AG04450 (cell line): ENCODE data around the gene NSMCE1. TPM values are rescaled to one million over a fixed set of nuclear protein-coding genes. Genes with fewer than 3 reads are reported as not detected.

Source experiments
- CTCF ChIA-PET: fragments of 300-600, 350-600 bp; formaldehyde crosslinking; extraction: SDS; loops from one replicate; lab custom pipeline; 2022; ENCODE audit warnings: antibody characterized with exemption, inconsistent platforms; lab: Charles Lee
- POLR2A ChIA-PET: fragments of 350-600 bp; formaldehyde crosslinking; extraction: SDS; loops from one replicate; lab custom pipeline; 2021; ENCODE audit warnings: antibody characterized with exemption, inconsistent platforms; lab: Yijun Ruan, JAX
- DNase-seq: peaks from one replicate; pipeline ENCODE4 v3.0.0-alpha.2; 2011; ENCODE audit warnings: low read depth, low spot score
- H3K27ac ChIP-seq: one replicate; pipeline ENCODE4 v1.5.1; 2012; ENCODE audit warnings: low read depth, low read length, control low read depth
- H3K27me3 ChIP-seq: one replicate; pipeline ENCODE4 v1.6.0; 2012; ENCODE audit warnings: low read length; ENCODE audit not compliant: control insufficient read depth, insufficient read depth
- H3K4me3 ChIP-seq: 2 replicates; pipeline ENCODE4 v1.5.1; 2011; ENCODE audit warnings: mild to moderate bottlenecking, low read depth, low read length, control low read depth
- H3K9me3 ChIP-seq: 2 replicates; pipeline ENCODE4 v1.5.1; 2012; ENCODE audit warnings: low read length; ENCODE audit not compliant: control insufficient read depth, insufficient read depth
- CTCF ChIP-seq: IDR thresholded peaks from 2 replicates; pipeline ENCODE4 v1.5.1; 2011; ENCODE audit warnings: low read depth, low read length, control low read depth, inconsistent platforms
- polyA plus RNA-seq: library from polyadenylated mRNA; depleted of rRNA; stranded (reverse); fragments of >200 nt; gene quantifications from 2 replicates; pipeline ENCODE4 v1.2.3, GENCODE V29; 2011

The NSMCE1 gene
- polyA plus RNA-seq, 1 experiment: 35.4 TPM

GRCh38 chr16:27242398-27242797 lies 26.2 kb downstream of the NSMCE1 start:
- H3K4me3 ChIP-seq: peak overlapping the region; percentile 44
- no peak for DNase-seq
- POLR2A ChIA-PET: interaction anchor here (0.8 to 3.8 kb wide), 8 partner anchors 13 to 87 kb away, joined by 3 to 18 read pairs (median 4); partner anchors contain the start of gene KDM8

GRCh38 chr16:27241658-27242057 lies 26.9 kb downstream of the NSMCE1 start:
- Histone ChIP-seq H3K4me3 (no peak overlapping the region), H3K27ac (peak overlapping the region; percentile 57), H3K27me3 (no peaks in the 10 kb centered on the region), H3K9me3 (no peaks in the 10 kb centered on the region; the same call in 1 of the 2 replicates)
- CTCF ChIA-PET: interaction anchor here (0.6 to 3.1 kb wide), 3 partner anchors 114 to 132 kb away, joined by 5 to 10 read pairs (median 7); no protein-coding TSS in a partner anchor
- no peak for TF ChIP-seq CTCF
- POLR2A ChIA-PET: interaction anchor here (3.8 kb wide), 1 partner anchor 75 kb away, joined by 18 read pairs; no protein-coding TSS in a partner anchor
- DNase-seq: no peak

More at GRCh38 chr16:27242398-27242797, 26.2 kb downstream of the NSMCE1 start:
- TF ChIP-seq CTCF: no peak
- Histone ChIP-seq H3K27ac (peak overlapping the region; percentile 96), H3K27me3 (no peaks in the 10 kb centered on the region), H3K9me3 (no peaks in the 10 kb centered on the region; the same call in 1 of the 2 replicates)
- CTCF ChIA-PET: interaction anchor here (3.1 kb wide), 1 partner anchor 125 kb away, joined by 10 read pairs; no protein-coding TSS in a partner anchor

- H3K27ac ChIP-seq: peak overlapping the region; percentile 57
- CTCF ChIA-PET: interaction anchor here (0.6 to 3.1 kb wide), 3 partner anchors 114 to 131 kb away, joined by 5 to 10 read pairs (median 7); no protein-coding TSS in a partner anchor
- no peak for DNase-seq
- POLR2A ChIA-PET: interaction anchor here (1.5 to 3.8 kb wide), 2 partner anchors 75 to 80 kb away, joined by 3 to 18 read pairs; no protein-coding TSS in a partner anchor
- TF ChIP-seq CTCF: no peak
- no peak overlapping the region for H3K4me3 ChIP-seq
- H3K27me3 ChIP-seq: no peaks in the 10 kb centered on the region
- no peaks in the 10 kb centered on the region; the same call in 1 of the 2 replicates for H3K9me3 ChIP-seq
Observed at GRCh38 chr16:27240948-27241531, 27.5 kb downstream of the NSMCE1 start.

GRCh38 chr16:27239906-27240655 lies 28.5 kb downstream of the NSMCE1 start:
- no peak overlapping the region for H3K27ac ChIP-seq
- no peak for DNase-seq
- ChIA-PET POLR2A (interaction anchor here (1.5 kb wide), 1 partner anchor 81 kb away, joined by 3 read pairs; no protein-coding TSS in a partner anchor), CTCF (interaction anchor here (0.6 to 3.1 kb wide), 3 partner anchors 115 to 128 kb away, joined by 3 to 10 read pairs (median 5); no protein-coding TSS in a partner anchor)
- no peaks in the 10 kb centered on the region for H3K27me3 ChIP-seq
- TF ChIP-seq CTCF: no peak
- H3K9me3 ChIP-seq: no peaks in the 10 kb centered on the region; the same call in 1 of the 2 replicates
- no peak overlapping the region for H3K4me3 ChIP-seq
